HK-2 (cell line): ENCODE data around the gene CGB8.
A peak's percentile ranks its signal among the peaks of the same experiment; 100 is the strongest.

Experiments
- DNase-seq: peaks from one replicate; pipeline ENCODE4 v3.0.0-alpha.2; 2018; ENCODE audit not compliant: unreplicated experiment

CGB8 gene

DNA sequence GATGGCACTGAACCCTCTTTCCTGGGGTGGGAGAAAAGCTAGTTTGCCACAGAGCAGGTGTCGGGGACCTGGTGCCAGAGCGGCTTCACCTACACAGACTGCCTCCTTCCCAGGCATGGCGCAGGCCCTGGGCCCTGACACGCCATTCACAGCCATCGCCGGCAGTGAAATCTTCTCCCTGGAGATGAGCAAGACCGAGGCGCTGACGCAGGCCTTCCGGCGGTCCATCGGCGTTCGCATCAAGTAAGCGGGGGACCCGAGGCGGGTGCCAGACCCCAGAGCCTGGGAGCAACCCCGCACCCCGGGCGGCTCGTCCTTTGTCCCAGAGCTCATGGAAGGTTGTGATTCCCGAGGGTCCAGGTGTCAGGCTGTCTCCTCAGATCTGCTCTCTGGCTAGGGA, 42.0 kb downstream of the CGB8 start:
- no peak for DNase-seq

GRCh38 chr19:49004964-49005614, 43.8 kb downstream of the CGB8 start:
- DNase-seq: no peak

GRCh38 chr19:49004133-49004532, 44.8 kb downstream of the CGB8 start:
- DNase-seq: no peak

- peak; percentile 53 for DNase-seq
These were observed 49.2 kb downstream of the CGB8 start for GRCh38 chr19:48999481-49000325.

DNA sequence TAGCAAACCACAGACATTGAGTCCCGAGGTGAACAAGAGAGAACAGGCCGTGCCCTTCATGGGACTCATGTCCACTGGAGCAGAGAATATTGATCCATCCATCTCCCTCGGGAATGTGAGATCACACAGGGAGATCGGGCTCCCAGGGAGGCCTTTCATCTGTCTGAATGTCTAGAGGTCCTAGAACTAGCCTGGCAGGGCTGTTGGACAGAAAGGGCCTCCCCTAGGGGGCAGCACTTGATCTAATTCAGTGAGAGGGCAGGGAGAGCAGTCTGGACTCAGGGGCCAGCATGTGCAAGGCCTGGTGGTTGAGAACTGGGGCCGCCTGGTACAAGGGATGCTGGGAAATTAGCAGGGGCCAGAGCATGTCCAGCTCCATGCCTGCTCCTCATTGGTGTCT, 50.9 kb downstream of the CGB8 start:
- peak; percentile 81 for DNase-seq
